HepG2 (cell line): ENCODE data around the gene ESM1. TPM values are rescaled to one million over a fixed set of nuclear protein-coding genes. Genes with fewer than 3 reads are reported as not detected.

Source experiments
- ATAC-seq: fragments of 200-7000 bp; cut with Tn5 transposase; 3 replicates; pipeline ENCODE4 v1.9.1; 2020; ENCODE audit warnings: mild to moderate bottlenecking, moderate library complexity
- BruUV-seq: library from RNA; stranded (reverse); fragments of 400-500 nt; replicated peaks from 2 replicates; lab custom pipeline; 2021; lab: Mats Ljungman, UMichigan
- CTCF ChIA-PET: fragments of 300-600 bp; formaldehyde crosslinking; extraction: SDS; loops from one replicate; lab custom pipeline; 2021; ENCODE audit warnings: low total read pairs, inconsistent platforms, low intra/inter-chr PET ratio; lab: Yijun Ruan, JAX
- POLR2A ChIA-PET: fragments of 350-600 bp; sonication (Branson Sonifier 250); formaldehyde crosslinking; loops from one replicate; lab custom pipeline; 2020; ENCODE audit warnings: antibody characterized with exemption, inconsistent platforms; lab: Yijun Ruan, JAX
- DNase-seq: peaks from one replicate; pipeline ENCODE4 v3.0.0-alpha.2; 2015; ENCODE audit warnings: low spot score
- FAIRE-seq: peaks from 3 replicates; lab custom pipeline; 2011; peaks lifted over from hg19 to GRCh38; lab: Jason Lieb, UNC
- H2AFZ ChIP-seq: one replicate; pipeline ENCODE4 v1.6.1; 2011; ENCODE audit warnings: low read length, inconsistent platforms
- H3K27ac ChIP-seq: fragments of 300-600 bp; 3 replicates; pipeline ENCODE4 v1.8.0; 2011; ENCODE audit warnings: mixed run types, mild to moderate bottlenecking, mixed read lengths, low read length, inconsistent platforms; ENCODE audit not compliant: insufficient read depth; ENCODE audit errors: extremely low read length
- H3K27me3 ChIP-seq, 2 experiments: fragments of 200-600 bp in 1 of 2; 2 replicates in 1 of 2; 3 replicates in 1 of 2; pipeline versions ENCODE4 v1.6.0 to v1.8.0; 2011; ENCODE audit warnings: low read length in 2 of 2, mild to moderate bottlenecking in 2 of 2, moderate library complexity in 2 of 2, inconsistent platforms in 1 of 2; ENCODE audit not compliant: insufficient read depth in 2 of 2, control insufficient read depth in 1 of 2
- H3K36me3 ChIP-seq, 2 experiments: fragments of 200-600 bp in 1 of 2; replicated peaks in 1 of 2; 2 replicates in 1 of 2; 3 replicates in 1 of 2; pipeline versions ENCODE4 v1.5.1 to v1.8.0; 2011; ENCODE audit warnings: low read length in 2 of 2, inconsistent platforms in 1 of 2; ENCODE audit not compliant: insufficient read depth in 2 of 2, control insufficient read depth in 1 of 2
- H3K4me1 ChIP-seq: 2 replicates; pipeline ENCODE4 v1.5.1; 2012; ENCODE audit warnings: low read length, inconsistent platforms; ENCODE audit not compliant: insufficient read depth
- H3K4me2 ChIP-seq: 2 replicates; pipeline ENCODE4 v1.6.0; 2011; ENCODE audit warnings: low read depth, low read length, inconsistent platforms
- H3K4me3 ChIP-seq, 3 experiments: fragments of 200-600 bp in 1 of 3; sonication (generic), shearing (Covaris generic) in 1 of 3; replicated peaks in 1 of 3; 2 replicates each; pipeline ENCODE4 v1.5.1; 2011 to 2016; ENCODE audit warnings: low read length in 3 of 3, inconsistent platforms in 2 of 3, low read depth in 2 of 3, mild to moderate bottlenecking in 2 of 3, control low read depth in 1 of 3, mixed read lengths in 1 of 3; ENCODE audit not compliant: insufficient read depth in 1 of 3
- H3K79me2 ChIP-seq: one replicate; pipeline ENCODE4 v1.6.1; 2011; ENCODE audit warnings: low read length, inconsistent platforms; ENCODE audit not compliant: insufficient read depth
- H3K9ac ChIP-seq: 2 replicates; pipeline ENCODE4 v1.6.0; 2011; ENCODE audit warnings: mild to moderate bottlenecking, low read depth, low read length, inconsistent platforms; ENCODE audit not compliant: insufficient read depth
- H3K9me3 ChIP-seq: 2 replicates; pipeline ENCODE4 v1.5.1; 2012; ENCODE audit warnings: mild to moderate bottlenecking, low read length
- H4K20me1 ChIP-seq: 2 replicates; pipeline ENCODE4 v1.6.0; 2011; ENCODE audit warnings: inconsistent platforms, mild to moderate bottlenecking, low read length, moderate library complexity; ENCODE audit not compliant: insufficient read depth
- BCL3 ChIP-seq: sonication (generic); formaldehyde crosslinking; IDR thresholded peaks from 2 replicates; pipeline ENCODE4 v1.5.1; 2020; ENCODE audit warnings: mild to moderate bottlenecking, missing genetic modification reagents, moderate library complexity
- HNRNPL ChIP-seq: fragments of 200-400 bp; formaldehyde crosslinking; IDR thresholded peaks from 2 replicates; pipeline ENCODE4 v1.6.1; 2017; ENCODE audit warnings: mild to moderate bottlenecking, low read depth, low read length
- IKZF4 ChIP-seq: sonication (generic); formaldehyde crosslinking; IDR thresholded peaks from 2 replicates; pipeline ENCODE4 v1.5.1; 2020; ENCODE audit warnings: borderline replicate concordance, mild to moderate bottlenecking, low read depth, missing genetic modification reagents; ENCODE audit errors: not compliant biosample characterization
- MXD1 ChIP-seq: sonication (generic); formaldehyde crosslinking; IDR thresholded peaks from 2 replicates; pipeline ENCODE4 v1.4.0; 2020; ENCODE audit warnings: mild to moderate bottlenecking, missing genetic modification reagents
- NFYC ChIP-seq: IDR thresholded peaks from 2 replicates; pipeline ENCODE4 v1.6.1; 2016; ENCODE audit warnings: missing genetic modification reagents, missing compliant biosample characterization
- SP5 ChIP-seq: IDR thresholded peaks from 2 replicates; pipeline ENCODE4 v1.6.1; 2016; ENCODE audit warnings: low read depth, borderline replicate concordance
- U2AF1 ChIP-seq: fragments of 200-400 bp; formaldehyde crosslinking; optimal IDR thresholded peaks from 2 replicates; pipeline ENCODE3; 2017; ENCODE audit warnings: mild to moderate bottlenecking, low read depth, low read length
- WIZ ChIP-seq: sonication (generic); formaldehyde crosslinking; IDR thresholded peaks from 2 replicates; pipeline ENCODE4 v1.5.1; 2020; ENCODE audit warnings: mild to moderate bottlenecking, missing genetic modification reagents
- ZFP36L2 ChIP-seq: sonication (generic); formaldehyde crosslinking; IDR thresholded peaks from 2 replicates; pipeline ENCODE4 v1.4.0; 2020; ENCODE audit warnings: missing genetic modification reagents
- ZSCAN31 ChIP-seq: sonication (generic); formaldehyde crosslinking; IDR thresholded peaks from 2 replicates; pipeline ENCODE4 v1.5.0; 2020; ENCODE audit warnings: low read depth, mild to moderate bottlenecking, missing genetic modification reagents
- WGBS: methylation state at CpG from one replicate; pipeline ENCODE4 v1.1.6; 2017; ENCODE audit warnings: low lambda C conversion rate; 5-methylcytosine and 5-hydroxymethylcytosine counted together
- in situ Hi-C: cut with HindIII; loops from 2 replicates; pipeline ENCODE4 v1.10.0; 2017; ENCODE audit warnings: low pct_unique_long_range_greater_than_20kb; ENCODE audit not compliant: extremely low pct_ligation_motif_present
- intact Hi-C: fragments of 100-400 bp; cut with micrococcal nuclease; formaldehyde crosslinking; loops from one replicate; pipeline ENCODE4 v1.10.0; 2022; ENCODE audit not compliant: unreplicated experiment
- polyA plus RNA-seq, 8 experiments: library from polyadenylated mRNA; depleted of rRNA in 3 of 8; stranded (reverse) in 7 of 8; unstranded in 1 of 8; fragments of >200 nt; fragmentation: Illumina TruSeq in 4 of 8; extraction: Trizol in 4 of 8; gene quantifications; 2 replicates each; pipeline versions ENCODE4 v1.2.1 to v1.2.3, GENCODE V29; 2011 to 2016; ENCODE audit warnings: low read depth in 4 of 8, missing spikeins in 1 of 8, mixed read lengths in 1 of 8; ENCODE audit not compliant: insufficient read depth in 1 of 8
- total RNA-seq, 5 experiments: library from RNA; depleted of rRNA; stranded (reverse); fragments of >200 nt; fragmentation: Illumina TruSeq; extraction: Trizol; gene quantifications; 2 replicates each; pipeline ENCODE4 v1.2.3, GENCODE V29; 2016; ENCODE audit warnings: low read depth in 1 of 5

The ESM1 gene
- total and polyA plus RNA-seq, 2 of the 13 experiments (the other 11 are each of a cell fraction or from before 2014, with no cell fraction given), result not detected

DNA sequence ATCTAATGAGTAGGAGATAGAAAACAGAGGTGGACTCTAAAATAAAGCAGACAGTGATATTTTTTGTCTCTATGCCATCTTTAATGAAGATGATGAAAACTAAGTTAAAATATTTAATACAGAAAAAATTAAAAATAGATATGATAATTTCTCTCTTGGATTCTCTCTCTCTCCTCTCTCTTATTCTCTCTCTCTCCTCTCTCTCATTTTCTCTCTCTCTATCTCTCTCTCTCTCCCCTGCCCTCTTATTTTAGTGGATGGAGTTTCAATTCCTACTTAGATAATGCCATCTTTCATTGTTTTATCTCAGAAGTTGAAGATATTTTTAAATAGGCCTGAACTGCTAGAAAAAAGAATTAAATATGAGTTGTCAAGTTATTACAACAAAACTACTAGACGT, 38.2 kb downstream of the ESM1 start (continued):
- no peak for TF ChIP-seq IKZF4 (CRISPR knock-in tag)
- no peak for TF ChIP-seq ZSCAN31 (CRISPR knock-in tag)
- no peak for TF ChIP-seq BCL3 (CRISPR knock-in tag)

DNA sequence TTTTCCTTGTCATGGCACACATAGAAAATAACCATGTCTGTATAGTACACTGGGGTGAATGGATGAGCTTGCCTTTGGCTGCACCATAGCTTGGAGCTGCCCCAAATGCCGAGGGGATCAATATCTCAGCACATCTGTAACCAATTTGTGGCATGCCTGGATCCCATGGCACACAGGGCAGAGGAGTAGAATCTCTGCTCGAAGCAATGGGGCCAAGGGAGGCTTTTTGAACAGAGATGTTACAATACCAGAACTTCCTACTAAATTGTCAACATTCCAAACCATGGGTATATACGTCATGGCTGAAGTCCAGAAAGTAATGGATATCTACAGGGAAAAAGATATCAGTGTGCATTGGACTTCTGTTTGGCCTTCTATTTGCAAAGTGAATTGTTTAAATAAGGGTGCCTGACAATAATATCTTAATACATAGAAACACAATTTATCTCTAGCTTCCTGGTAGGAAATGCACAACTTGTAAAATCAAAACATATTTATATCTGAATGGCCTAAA, 39.0 kb downstream of the ESM1 start:
- TF ChIP-seq U2AF1, result no peak
- TF ChIP-seq ZFP36L2 (CRISPR knock-in tag), result no peak
- TF ChIP-seq MXD1, result no peak
- no peak for TF ChIP-seq NFYC
- TF ChIP-seq WIZ (CRISPR knock-in tag), result no peak
- no peak for TF ChIP-seq SP5 (CRISPR knock-in tag)
- no peak for TF ChIP-seq HNRNPL
- Histone ChIP-seq H3K4me2 (no peak overlapping the region), H3K4me3 (no peak overlapping the region), H3K9me3 (no peaks in the 10 kb centered on the region), H3K27ac (no peak overlapping the region), H3K27me3 (no peaks in the 10 kb centered on the region), H3K4me1 (no peaks in the 10 kb centered on the region), H3K36me3 (no peaks in the 10 kb centered on the region), H4K20me1 (no peaks in the 10 kb centered on the region), H3K9ac (no peak overlapping the region), H3K79me2 (no peaks in the 10 kb centered on the region), H2AFZ (no peak overlapping the region)
- BruUV-seq, result no TSS peak
- WGBS, result 0% methylated on average over 3 of the region's 3 CpGs
- intact Hi-C loops (no loop called here), in situ Hi-C loops (loop anchor here (10.0 kb wide), 1 partner anchor 198 kb away; no protein-coding TSS in a partner anchor)
- no peak for FAIRE-seq
- no peak for ATAC-seq
- POLR2A ChIA-PET, result no interaction called here
- DNase-seq, result no peak
- CTCF ChIA-PET, result no interaction called here
